ENCODE results near the gene GSAP.

DNA sequence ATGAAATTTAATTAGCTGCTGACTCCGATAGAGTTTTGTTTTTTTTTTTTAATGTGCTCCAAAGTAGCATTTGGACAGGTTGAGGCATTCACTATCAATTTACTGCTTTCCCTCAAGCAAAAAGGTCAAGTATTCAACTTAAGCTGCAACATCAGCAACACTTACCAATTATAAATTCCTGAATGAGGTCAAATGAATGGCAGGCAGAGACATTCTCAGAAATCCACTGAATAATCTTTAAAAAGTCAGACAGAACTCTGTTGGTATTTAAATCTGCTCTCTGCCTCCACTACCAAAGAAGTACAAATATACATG is 62.8 kb downstream of the GSAP start:
- TF ChIP-seq, protein P1, sequence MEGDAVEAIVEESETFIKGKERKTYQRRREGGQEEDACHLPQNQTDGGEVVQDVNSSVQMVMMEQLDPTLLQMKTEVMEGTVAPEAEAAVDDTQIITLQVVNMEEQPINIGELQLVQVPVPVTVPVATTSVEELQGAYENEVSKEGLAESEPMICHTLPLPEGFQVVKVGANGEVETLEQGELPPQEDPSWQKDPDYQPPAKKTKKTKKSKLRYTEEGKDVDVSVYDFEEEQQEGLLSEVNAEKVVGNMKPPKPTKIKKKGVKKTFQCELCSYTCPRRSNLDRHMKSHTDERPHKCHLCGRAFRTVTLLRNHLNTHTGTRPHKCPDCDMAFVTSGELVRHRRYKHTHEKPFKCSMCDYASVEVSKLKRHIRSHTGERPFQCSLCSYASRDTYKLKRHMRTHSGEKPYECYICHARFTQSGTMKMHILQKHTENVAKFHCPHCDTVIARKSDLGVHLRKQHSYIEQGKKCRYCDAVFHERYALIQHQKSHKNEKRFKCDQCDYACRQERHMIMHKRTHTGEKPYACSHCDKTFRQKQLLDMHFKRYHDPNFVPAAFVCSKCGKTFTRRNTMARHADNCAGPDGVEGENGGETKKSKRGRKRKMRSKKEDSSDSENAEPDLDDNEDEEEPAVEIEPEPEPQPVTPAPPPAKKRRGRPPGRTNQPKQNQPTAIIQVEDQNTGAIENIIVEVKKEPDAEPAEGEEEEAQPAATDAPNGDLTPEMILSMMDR (IDR thresholded peaks at IDR 0.05), result no peak
- TF ChIP-seq POLR2A (IDR thresholded peaks at IDR 0.05), result no peak

All from thyroid gland (tissue), 4 donors.